GM20000 (cell line): ENCODE data around the gene UACA.
"Not testable (repeated sequence)": the region's sequence is repeated elsewhere in the genome, so short reads cannot be mapped to it uniquely, and the experiment has no call there.

Experiments used
- DNase-seq: peaks from one replicate; pipeline ENCODE4 v3.0.0; 2012; ENCODE audit warnings: low spot score
- CTCF ChIP-seq: IDR thresholded peaks from 2 replicates; pipeline ENCODE4 v1.5.1; 2012; ENCODE audit warnings: mild to moderate bottlenecking, control low read depth; ENCODE audit errors: extremely low read depth, missing control alignments

Gene UACA

GRCh38 chr15:70763120-70763949 lies at the start of gene UACA:
TSS of gene UACA (minus strand) at chr15:70763558. CDS start at chr15:70763407, 151 bp downstream.
- TF ChIP-seq CTCF: no peak
- DNase-seq: peak; percentile 91

- DNase-seq: no peak
These were observed 49.5 kb upstream of the UACA start for GRCh38 chr15:70812827-70813364.

GRCh38 chr15:70810916-70811578 lies 47.7 kb upstream of the UACA start:
- no peak for DNase-seq
- TF ChIP-seq CTCF: no peak

More at GRCh38 chr15:70812827-70813364, 49.5 kb upstream of the UACA start:
- no peak for TF ChIP-seq CTCF

GRCh38 chr15:70806992-70807712 lies 43.8 kb upstream of the UACA start:
- no peak for DNase-seq
- TF ChIP-seq CTCF: no peak

GRCh38 chr15:70804388-70804787 lies 41.0 kb upstream of the UACA start:
- DNase-seq: not testable (repeated sequence)

GRCh38 chr15:70802629-70803028 lies 39.3 kb upstream of the UACA start:
- TF ChIP-seq CTCF: no peak
- DNase-seq: no peak

GRCh38 chr15:70801109-70801508 lies 37.8 kb upstream of the UACA start:
- no peak for DNase-seq
- TF ChIP-seq CTCF: no peak
